K562 (cell line): ENCODE results near the gene CCSER1. TPM values are rescaled to one million over a fixed set of nuclear protein-coding genes. Genes with fewer than 3 reads are reported as not detected.

Source experiments
- ATAC-seq: fragments of 200-7000 bp; cut with Tn5 transposase; 3 replicates; pipeline ENCODE4 v1.9.1; 2020; ENCODE audit warnings: moderate library complexity
- BruUV-seq: library from RNA; stranded (reverse); fragments of 400-500 nt; replicated peaks from 2 replicates; lab custom pipeline; 2021; lab: Mats Ljungman, UMichigan
- CTCF ChIA-PET: fragments of 300-600 bp; formaldehyde crosslinking; extraction: SDS; loops from one replicate; lab custom pipeline; 2021; ENCODE audit warnings: low intra/inter-chr PET ratio; lab: Yijun Ruan, JAX
- POLR2A ChIA-PET: fragments of 300-600, 350-650 bp; sonication (Branson Sonifier 250); formaldehyde crosslinking; extraction: SDS; loops from one replicate; lab custom pipeline; 2021; ENCODE audit warnings: antibody characterized with exemption, inconsistent platforms; lab: Yijun Ruan, JAX
- DNase-seq, 4 experiments: peaks; one replicate each; pipeline versions ENCODE4 v3.0.0 to v3.0.0-alpha.2; 2011 to 2018; ENCODE audit warnings: low spot score in 3 of 4, mixed read lengths in 3 of 4; ENCODE audit errors: extremely low read depth in 1 of 4
- FAIRE-seq: peaks from 2 replicates; lab custom pipeline; 2011; peaks lifted over from hg19 to GRCh38; lab: Jason Lieb, UNC
- H2AFZ ChIP-seq: 2 replicates; pipeline ENCODE4 v1.6.0; 2011; ENCODE audit warnings: low read depth, low read length, control low read depth, inconsistent platforms
- H3K27ac ChIP-seq: fragments of 200-600 bp; 3 replicates; pipeline ENCODE4 v1.8.0; 2011; ENCODE audit warnings: low read depth, mild to moderate bottlenecking, control low read depth, inconsistent platforms, low read length, moderate library complexity, mixed read lengths; ENCODE audit errors: extremely low read depth
- H3K27me3 ChIP-seq, 2 experiments: fragments of 300-600 bp in 1 of 2; 2 replicates in 1 of 2; 3 replicates in 1 of 2; pipeline versions ENCODE4 v1.6.0 to v1.8.0; 2011; ENCODE audit warnings: inconsistent platforms in 2 of 2, low read length in 2 of 2, mild to moderate bottlenecking in 1 of 2, mixed read lengths in 1 of 2, moderate library complexity in 1 of 2; ENCODE audit not compliant: control insufficient read depth in 2 of 2, insufficient read depth in 2 of 2
- H3K36me3 ChIP-seq: fragments of 300-600 bp; 3 replicates; pipeline ENCODE4 v1.8.0; 2011; ENCODE audit warnings: mild to moderate bottlenecking, low read length, inconsistent platforms; ENCODE audit not compliant: control insufficient read depth, insufficient read depth
- H3K4me1 ChIP-seq, 2 experiments: fragments of 200-600 bp in 1 of 2; replicated peaks in 1 of 2; 2 replicates in 1 of 2; 3 replicates in 1 of 2; pipeline versions ENCODE4 v1.5.1 to v1.8.0; 2011; ENCODE audit warnings: inconsistent platforms in 2 of 2, low read length in 2 of 2, mild to moderate bottlenecking in 1 of 2, mixed read lengths in 1 of 2, moderate library complexity in 1 of 2; ENCODE audit not compliant: control insufficient read depth in 2 of 2, insufficient read depth in 2 of 2
- H3K4me2 ChIP-seq: 2 replicates; pipeline ENCODE4 v1.6.1; 2011; ENCODE audit warnings: low read length, control low read depth, inconsistent platforms, mixed read lengths; ENCODE audit not compliant: insufficient read depth
- H3K4me3 ChIP-seq: fragments of 200-600 bp; sonication (generic), shearing (Covaris generic); 2 replicates; pipeline ENCODE4 v1.5.1; 2016; ENCODE audit warnings: control low read depth, inconsistent platforms
- H3K79me2 ChIP-seq: fragments of 200-600 bp; 3 replicates; pipeline ENCODE4 v1.8.0; 2011; ENCODE audit warnings: low read length, inconsistent platforms; ENCODE audit not compliant: control insufficient read depth, insufficient read depth
- H3K9ac ChIP-seq, 2 experiments: 2 replicates each; pipeline versions ENCODE4 v1.6.0 to v1.6.1; 2011; ENCODE audit warnings: low read depth in 2 of 2, low read length in 2 of 2, control low read depth in 1 of 2, inconsistent platforms in 1 of 2, mild to moderate bottlenecking in 1 of 2, mixed read lengths in 1 of 2; ENCODE audit not compliant: insufficient read depth in 1 of 2
- H3K9me1 ChIP-seq: one replicate; pipeline ENCODE4 v1.6.0; 2011; ENCODE audit warnings: inconsistent platforms, mild to moderate bottlenecking, low read length, moderate library complexity; ENCODE audit not compliant: control insufficient read depth, insufficient read depth
- H3K9me3 ChIP-seq: replicated peaks from 2 replicates; pipeline ENCODE4 v1.5.1; 2011; ENCODE audit warnings: low read depth, low read length, inconsistent platforms; ENCODE audit not compliant: control insufficient read depth, insufficient read depth
- H4K20me1 ChIP-seq: replicated peaks from 2 replicates; pipeline ENCODE4 v1.6.1; 2011; ENCODE audit warnings: low read length, inconsistent platforms, mixed read lengths; ENCODE audit not compliant: control insufficient read depth, insufficient read depth
- NCOA1 ChIP-seq: fragments of 450-650 bp; IDR thresholded peaks from 2 replicates; pipeline ENCODE4 v1.6.1; 2016; ENCODE audit warnings: low read depth
- NFE2L1 ChIP-seq: fragments of 450-650 bp; IDR thresholded peaks from 2 replicates; pipeline ENCODE4 v1.6.1; 2016; ENCODE audit warnings: missing genetic modification characterization, low read depth, mild to moderate bottlenecking, missing compliant biosample characterization, moderate library complexity, borderline replicate concordance
- SIRT6 ChIP-seq: IDR thresholded peaks from one replicate; pipeline ENCODE4 v1.6.1; 2012; ENCODE audit warnings: low read depth, mild to moderate bottlenecking, control low read depth, inconsistent platforms, low read length, moderate library complexity
- SMC3 ChIP-seq: conservative IDR thresholded peaks from 2 replicates; pipeline ENCODE4 v1.6.1; 2011; ENCODE audit warnings: low read depth, low read length, improper control_type of control experiment; ENCODE audit not compliant: insufficient read depth
- TARDBP ChIP-seq: fragments of 450-650 bp; IDR thresholded peaks from 2 replicates; pipeline ENCODE4 v1.6.1; 2016
- ZBTB17 ChIP-seq: fragments of 450-650 bp; formaldehyde crosslinking; IDR thresholded peaks from 2 replicates; pipeline ENCODE4 v1.4.0; 2020; ENCODE audit warnings: mild to moderate bottlenecking
- ZZZ3 ChIP-seq: fragments of 450-650 bp; IDR thresholded peaks from 2 replicates; pipeline ENCODE4 v1.6.1; 2016; ENCODE audit warnings: antibody characterized with exemption, mild to moderate bottlenecking, moderate library complexity
- WGBS: fragments of 100-300 bp; shearing (Covaris generic); methylation state at CpG from one replicate; pipeline ENCODE4 v1.1.6; 2016; ENCODE audit warnings: low coverage, mixed read lengths; ENCODE audit not compliant: insufficient coverage; ENCODE audit errors: missing lambda C conversion rate; 5-methylcytosine and 5-hydroxymethylcytosine counted together
- in situ Hi-C: fragments of 300-500 bp; cut with MboI; formaldehyde crosslinking; loops from 4 replicates; pipeline ENCODE4 v1.15.0; 2018; ENCODE audit warnings: inconsistent platforms, mixed read lengths
- intact Hi-C: fragments of 100-400 bp; cut with micrococcal nuclease; formaldehyde crosslinking; loops from 2 replicates; pipeline ENCODE4 v1.14.2; 2022
- polyA plus RNA-seq, 8 experiments: library from polyadenylated mRNA; depleted of rRNA in 4 of 8; stranded (reverse) in 5 of 8; unstranded in 3 of 8; fragments of >200 nt; fragmentation: Nextera tagmentation in 2 of 8; fragmentation: Illumina TruSeq in 1 of 8; extraction: Ambion mirVana in 2 of 8; extraction: Trizol in 1 of 8; gene quantifications; 2 replicates each; pipeline versions ENCODE4 v1.2.1 to v1.2.3, GENCODE V29; 2011 to 2014; ENCODE audit warnings: inconsistent platforms in 1 of 8, missing spikeins in 1 of 8
- total RNA-seq, 7 experiments: library from RNA; depleted of rRNA in 6 of 7; stranded (reverse); fragments of >200 nt in 6 of 7; fragmentation: Illumina TruSeq in 2 of 7; extraction: Trizol in 2 of 7; gene quantifications; 2 replicates each; pipeline versions ENCODE4 v1.2.1 to v1.2.3, GENCODE V29; 2011 to 2021; ENCODE audit warnings: low replicate concordance in 1 of 7
- TF ChIP-seq, protein P1 (sequence below), 2 experiments: fragments of 450-650 bp in 1 of 2; sonication (generic) in 1 of 2; formaldehyde crosslinking in 1 of 2; IDR thresholded peaks; 2 replicates each; pipeline versions ENCODE4 v1.7.1 to v1.9.0; 2016 to 2022; ENCODE audit warnings: inconsistent platforms in 1 of 2, mild to moderate bottlenecking in 1 of 2, missing genetic modification reagents in 1 of 2

CCSER1 gene
- total and polyA plus RNA-seq, 9 of the 15 experiments (the other 6 are each of a cell fraction or from before 2014, with no cell fraction given): not detected

DNA sequence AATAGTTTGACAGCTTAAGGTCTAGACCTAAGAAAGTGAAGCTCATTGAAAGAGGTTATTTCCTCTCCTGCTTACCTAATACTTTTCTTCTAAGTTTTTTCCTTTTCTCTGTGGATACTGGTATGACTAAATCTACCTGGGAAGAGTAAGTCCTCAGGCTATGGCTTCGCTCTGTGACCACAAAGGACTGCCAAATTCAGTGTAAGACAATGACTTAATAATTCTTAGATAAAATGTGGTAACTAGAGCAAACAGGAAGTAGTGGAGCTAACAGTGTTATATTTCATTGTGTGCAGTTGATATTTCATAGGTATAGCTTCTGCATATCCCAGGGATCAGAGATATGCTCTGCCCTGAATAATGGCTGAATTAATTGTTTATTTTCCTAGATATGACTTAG is 418.9 kb downstream of the CCSER1 start:
- Histone ChIP-seq H3K27me3 (no peaks in the 10 kb centered on the region), H3K9me1 (no peaks in the 10 kb centered on the region), H3K27ac (no peak overlapping the region), H3K9me3 (no peaks in the 10 kb centered on the region), H3K4me2 (no peak overlapping the region), H3K36me3 (no peaks in the 10 kb centered on the region), H3K9ac (no peak overlapping the region), H3K79me2 (no peaks in the 10 kb centered on the region), H2AFZ (no peak overlapping the region), H3K4me1 (no peaks in the 10 kb centered on the region), H3K4me3 (no peak overlapping the region), H4K20me1 (no peaks in the 10 kb centered on the region)
- no peak for FAIRE-seq
- in situ Hi-C loops (no loop called here), intact Hi-C loops (no loop called here)
- DNase-seq: no peak
- no peak for ATAC-seq
- WGBS: 0% methylated on average over 1 of the region's 1 CpG
- BruUV-seq: no TSS peak
- ChIA-PET CTCF (no interaction called here), POLR2A (no interaction called here)
- TF ChIP-seq ZZZ3: no peak
- no peak for TF ChIP-seq TARDBP
- TF ChIP-seq SIRT6: no peak
- TF ChIP-seq NCOA1: no peak
- TF ChIP-seq ZBTB17 (CRISPR knock-in tag): no peak
- TF ChIP-seq NFE2L1 (tag): no peak
- TF ChIP-seq, protein P1, sequence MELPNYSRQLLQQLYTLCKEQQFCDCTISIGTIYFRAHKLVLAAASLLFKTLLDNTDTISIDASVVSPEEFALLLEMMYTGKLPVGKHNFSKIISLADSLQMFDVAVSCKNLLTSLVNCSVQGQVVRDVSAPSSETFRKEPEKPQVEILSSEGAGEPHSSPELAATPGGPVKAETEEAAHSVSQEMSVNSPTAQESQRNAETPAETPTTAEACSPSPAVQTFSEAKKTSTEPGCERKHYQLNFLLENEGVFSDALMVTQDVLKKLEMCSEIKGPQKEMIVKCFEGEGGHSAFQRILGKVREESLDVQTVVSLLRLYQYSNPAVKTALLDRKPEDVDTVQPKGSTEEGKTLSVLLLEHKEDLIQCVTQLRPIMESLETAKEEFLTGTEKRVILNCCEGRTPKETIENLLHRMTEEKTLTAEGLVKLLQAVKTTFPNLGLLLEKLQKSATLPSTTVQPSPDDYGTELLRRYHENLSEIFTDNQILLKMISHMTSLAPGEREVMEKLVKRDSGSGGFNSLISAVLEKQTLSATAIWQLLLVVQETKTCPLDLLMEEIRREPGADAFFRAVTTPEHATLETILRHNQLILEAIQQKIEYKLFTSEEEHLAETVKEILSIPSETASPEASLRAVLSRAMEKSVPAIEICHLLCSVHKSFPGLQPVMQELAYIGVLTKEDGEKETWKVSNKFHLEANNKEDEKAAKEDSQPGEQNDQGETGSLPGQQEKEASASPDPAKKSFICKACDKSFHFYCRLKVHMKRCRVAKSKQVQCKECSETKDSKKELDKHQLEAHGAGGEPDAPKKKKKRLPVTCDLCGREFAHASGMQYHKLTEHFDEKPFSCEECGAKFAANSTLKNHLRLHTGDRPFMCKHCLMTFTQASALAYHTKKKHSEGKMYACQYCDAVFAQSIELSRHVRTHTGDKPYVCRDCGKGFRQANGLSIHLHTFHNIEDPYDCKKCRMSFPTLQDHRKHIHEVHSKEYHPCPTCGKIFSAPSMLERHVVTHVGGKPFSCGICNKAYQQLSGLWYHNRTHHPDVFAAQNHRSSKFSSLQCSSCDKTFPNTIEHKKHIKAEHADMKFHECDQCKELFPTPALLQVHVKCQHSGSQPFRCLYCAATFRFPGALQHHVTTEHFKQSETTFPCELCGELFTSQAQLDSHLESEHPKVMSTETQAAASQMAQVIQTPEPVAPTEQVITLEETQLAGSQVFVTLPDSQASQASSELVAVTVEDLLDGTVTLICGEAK (IDR thresholded peaks at IDR 0.05): no peak
- TF ChIP-seq, protein P1 (CRISPR knock-in tag; IDR thresholded peaks at IDR 0.05): no peak
- no peak for TF ChIP-seq SMC3
